Measurements from ENCODE around the gene GOLGB1.
"Not testable (repeated sequence)": the region's sequence is repeated elsewhere in the genome, so short reads cannot be mapped to it uniquely, and the experiment has no call there.

Gene GOLGB1, protein sequence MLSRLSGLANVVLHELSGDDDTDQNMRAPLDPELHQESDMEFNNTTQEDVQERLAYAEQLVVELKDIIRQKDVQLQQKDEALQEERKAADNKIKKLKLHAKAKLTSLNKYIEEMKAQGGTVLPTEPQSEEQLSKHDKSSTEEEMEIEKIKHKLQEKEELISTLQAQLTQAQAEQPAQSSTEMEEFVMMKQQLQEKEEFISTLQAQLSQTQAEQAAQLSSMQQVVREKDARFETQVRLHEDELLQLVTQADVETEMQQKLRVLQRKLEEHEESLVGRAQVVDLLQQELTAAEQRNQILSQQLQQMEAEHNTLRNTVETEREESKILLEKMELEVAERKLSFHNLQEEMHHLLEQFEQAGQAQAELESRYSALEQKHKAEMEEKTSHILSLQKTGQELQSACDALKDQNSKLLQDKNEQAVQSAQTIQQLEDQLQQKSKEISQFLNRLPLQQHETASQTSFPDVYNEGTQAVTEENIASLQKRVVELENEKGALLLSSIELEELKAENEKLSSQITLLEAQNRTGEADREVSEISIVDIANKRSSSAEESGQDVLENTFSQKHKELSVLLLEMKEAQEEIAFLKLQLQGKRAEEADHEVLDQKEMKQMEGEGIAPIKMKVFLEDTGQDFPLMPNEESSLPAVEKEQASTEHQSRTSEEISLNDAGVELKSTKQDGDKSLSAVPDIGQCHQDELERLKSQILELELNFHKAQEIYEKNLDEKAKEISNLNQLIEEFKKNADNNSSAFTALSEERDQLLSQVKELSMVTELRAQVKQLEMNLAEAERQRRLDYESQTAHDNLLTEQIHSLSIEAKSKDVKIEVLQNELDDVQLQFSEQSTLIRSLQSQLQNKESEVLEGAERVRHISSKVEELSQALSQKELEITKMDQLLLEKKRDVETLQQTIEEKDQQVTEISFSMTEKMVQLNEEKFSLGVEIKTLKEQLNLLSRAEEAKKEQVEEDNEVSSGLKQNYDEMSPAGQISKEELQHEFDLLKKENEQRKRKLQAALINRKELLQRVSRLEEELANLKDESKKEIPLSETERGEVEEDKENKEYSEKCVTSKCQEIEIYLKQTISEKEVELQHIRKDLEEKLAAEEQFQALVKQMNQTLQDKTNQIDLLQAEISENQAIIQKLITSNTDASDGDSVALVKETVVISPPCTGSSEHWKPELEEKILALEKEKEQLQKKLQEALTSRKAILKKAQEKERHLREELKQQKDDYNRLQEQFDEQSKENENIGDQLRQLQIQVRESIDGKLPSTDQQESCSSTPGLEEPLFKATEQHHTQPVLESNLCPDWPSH (N-terminal part only)
- total RNA-seq: 242 to 422 (median 331) reads per million in 4 donors

DNA sequence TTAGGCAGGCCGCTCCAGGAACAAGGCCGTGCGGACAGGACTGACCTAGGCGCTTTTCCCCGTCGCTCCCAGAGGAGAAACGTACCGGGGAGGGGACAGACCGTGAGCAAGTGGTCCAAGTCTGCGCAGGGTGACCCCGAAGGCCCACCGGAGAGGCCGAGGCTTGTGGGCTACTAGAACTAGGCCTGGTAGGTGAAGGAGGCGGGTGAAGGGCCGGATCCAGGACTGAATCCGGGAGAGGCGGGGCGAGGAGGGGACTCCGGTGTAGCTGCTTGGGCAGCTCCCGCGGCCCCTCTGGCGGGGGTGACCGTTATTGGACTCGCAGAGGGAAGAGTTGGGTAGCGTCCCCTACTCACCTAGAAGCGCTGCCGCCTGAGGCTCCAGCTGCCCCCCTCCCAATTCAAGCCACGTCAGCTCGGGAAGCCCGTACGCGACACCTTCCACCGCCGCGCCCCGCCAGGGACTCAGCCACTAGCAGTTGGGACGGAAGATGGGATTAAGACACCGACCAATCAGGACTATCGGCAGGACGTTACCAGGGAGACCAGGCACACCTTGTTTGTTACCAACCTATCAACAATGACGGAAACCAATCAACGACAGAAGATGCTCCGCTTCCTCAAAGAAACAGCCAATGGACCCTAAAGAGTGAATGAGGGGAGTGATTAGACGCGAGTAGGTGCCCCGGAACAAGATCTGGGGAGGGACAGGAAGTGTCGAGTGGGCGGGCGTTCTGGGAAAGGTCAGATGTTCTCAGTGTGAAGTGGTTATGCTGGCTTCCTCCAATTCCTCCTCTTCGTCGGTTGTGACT, at the start of gene GOLGB1:
TSS of gene GOLGB1 (minus strand) at position 466 of the 811 bp plus-strand sequence. CDS start 18,770 bp downstream, outside the sequence.
- DNase-seq: peak; percentile 83 to 99 (median 89)

DNA sequence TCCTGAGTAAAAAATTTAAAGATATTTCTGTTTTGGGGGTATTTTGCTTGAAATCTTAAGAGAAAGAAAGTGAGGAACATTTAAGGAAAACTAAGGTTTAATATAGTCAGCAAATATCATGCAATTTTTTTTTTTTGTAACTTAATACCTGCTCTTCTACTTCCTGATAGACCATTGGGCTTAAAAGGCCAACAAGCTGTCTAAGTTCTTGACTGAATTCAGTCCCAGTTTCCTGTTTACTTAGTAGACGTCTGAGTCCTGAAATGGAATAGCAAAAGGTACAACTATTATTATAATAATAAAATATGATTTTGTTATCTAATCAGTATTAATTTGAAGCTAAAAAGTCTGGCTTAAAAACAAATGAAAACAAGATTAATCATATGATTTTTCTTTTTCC, 47.4 kb upstream of the GOLGB1 start:
- no peak for DNase-seq

DNA sequence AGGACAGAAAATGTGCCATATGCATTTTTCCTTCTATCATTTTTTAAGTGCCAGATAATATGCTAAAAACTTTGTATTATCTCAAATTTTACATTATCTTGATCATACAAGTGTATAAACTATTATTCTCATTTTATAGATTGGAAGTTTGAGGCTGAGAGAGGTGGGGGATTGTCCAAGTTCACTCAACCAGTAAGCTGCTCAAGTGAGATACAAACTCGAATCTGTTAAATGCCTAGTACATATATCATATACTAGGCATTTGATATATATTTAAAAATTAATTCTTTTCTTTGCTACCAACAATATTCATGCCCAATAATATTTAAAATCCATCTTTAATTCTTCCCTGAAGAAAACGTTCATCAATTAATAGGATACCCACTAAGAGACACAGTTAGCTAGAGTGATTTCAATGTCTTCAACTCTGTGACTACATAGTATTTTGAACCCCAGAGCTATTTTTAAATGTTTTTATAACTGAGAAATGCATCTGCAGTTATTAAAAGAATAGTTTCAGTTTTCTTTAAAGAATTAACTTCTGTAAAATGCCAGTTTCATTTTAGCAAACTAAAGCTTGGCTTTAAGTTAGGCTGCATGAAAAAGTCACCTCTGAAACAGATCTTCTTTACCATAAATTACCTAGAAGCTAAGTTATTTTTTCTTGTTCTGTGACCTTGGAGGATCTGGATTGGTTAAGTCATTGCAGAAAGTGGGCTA, 44.9 kb upstream of the GOLGB1 start:
- DNase-seq: no peak

DNA sequence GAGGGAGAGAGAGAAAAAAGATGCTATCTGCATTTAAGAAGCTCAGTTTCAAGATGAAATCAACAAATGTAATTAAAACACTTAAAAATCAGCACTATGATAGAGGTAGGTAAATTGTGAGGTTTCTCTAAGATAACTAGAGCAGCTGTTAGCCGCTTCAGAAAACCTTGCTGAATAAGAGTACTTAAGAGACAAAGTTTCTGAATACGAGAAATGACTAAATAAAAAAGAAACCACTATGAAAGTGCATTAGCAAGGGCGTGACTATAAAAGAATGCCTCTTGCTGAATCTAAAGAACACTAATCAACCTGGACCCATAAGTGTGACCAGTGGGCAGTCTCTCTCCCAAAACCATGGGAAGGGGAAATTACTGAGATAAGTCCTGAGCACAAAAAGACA, 43.5 kb upstream of the GOLGB1 start:
- DNase-seq: no peak

DNA sequence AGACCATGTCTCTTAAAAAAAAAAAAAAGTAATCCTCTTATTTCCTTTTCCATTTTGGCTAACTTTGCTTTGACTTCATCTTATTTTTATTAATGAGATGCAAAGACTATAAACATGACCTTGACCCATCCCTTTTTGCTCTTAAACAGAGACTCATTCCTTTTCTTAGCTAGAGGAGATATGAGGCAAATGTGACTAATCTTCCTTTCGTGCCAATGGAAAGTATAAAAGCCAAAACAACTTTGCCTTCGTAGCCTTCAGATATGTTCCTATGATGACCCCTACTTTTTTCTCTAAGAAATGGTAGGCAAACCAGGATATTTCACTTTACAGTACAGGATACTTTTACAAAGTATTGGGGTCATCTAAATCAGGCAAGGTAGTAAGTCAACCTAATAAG, 36.9 kb upstream of the GOLGB1 start:
- DNase-seq: no peak

DNA sequence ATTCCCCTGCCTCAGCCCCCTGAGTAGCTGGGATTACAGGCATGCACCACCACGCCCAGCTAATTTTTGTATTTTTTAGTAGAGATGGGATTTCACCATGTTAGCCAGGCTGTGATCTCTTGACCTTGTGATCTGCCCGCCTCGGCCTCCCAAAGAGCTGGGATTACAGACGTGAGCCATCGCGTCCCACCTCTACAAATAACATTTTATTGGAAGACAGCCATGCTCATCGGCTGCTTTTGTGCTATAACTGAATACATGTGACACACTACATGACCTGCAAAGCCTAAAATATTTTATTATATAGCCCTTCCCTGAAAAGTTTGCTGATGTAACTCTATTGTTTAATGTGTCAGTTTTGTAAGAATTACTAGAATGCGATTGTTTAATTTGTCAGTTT, 33.2 kb upstream of the GOLGB1 start:
- DNase-seq: not testable (repeated sequence)

DNA sequence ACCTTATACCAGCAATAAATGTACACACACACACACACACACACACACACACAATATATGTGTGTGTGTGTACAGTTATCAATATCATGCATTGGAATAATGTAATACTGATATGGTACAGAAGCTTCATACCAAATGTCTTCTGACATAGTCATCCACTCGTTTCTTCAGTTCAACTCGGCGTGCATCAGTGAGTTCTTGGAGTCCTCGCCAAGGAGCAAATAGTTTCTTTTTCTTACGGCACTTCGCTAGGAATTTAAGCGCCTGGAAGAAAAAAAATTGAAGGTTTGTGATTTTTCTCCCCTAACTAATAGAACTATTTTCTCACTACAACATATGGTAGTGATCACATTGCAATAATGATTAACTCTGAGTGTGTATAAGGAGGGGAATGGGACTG, 32.1 kb upstream of the GOLGB1 start:
- no peak for DNase-seq

DNA sequence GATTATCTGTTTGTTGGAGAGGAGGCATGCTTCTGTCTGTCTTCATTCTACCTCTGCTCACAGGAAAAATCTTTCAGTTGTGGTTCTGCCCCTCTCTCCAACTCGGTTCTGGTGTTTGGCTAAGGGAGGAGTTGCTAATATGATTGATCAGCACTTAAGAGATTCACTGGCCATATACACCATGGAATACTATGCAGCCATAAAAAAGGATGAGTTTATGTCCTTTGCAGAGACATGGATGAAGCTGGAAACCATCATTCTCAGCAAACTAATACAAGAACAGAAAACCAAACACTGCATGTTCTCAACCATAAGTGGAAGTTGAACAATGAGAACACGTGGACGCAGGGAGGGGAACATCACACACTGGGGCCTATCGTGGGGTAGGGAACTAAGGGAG, 25.6 kb upstream of the GOLGB1 start:
- not testable (repeated sequence) for DNase-seq

DNA sequence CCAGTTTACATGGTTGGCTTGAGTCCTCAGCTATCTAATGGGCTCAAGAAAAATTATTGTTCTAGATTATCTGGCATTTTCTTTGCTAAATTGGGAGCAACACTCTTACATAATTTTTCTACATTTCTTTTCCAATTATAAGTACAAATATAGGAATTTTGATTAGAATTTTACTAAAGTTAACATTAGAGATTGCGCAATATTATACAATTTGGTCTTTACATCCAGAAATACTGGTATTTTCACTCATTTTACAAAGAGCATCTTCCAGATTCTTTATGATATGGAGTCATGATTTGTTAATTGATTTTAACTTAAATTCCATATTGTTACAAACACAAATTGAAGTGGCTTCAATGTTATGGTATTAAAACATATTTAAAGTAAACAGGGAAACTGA, 19.7 kb upstream of the GOLGB1 start:
- DNase-seq: no peak

DNA sequence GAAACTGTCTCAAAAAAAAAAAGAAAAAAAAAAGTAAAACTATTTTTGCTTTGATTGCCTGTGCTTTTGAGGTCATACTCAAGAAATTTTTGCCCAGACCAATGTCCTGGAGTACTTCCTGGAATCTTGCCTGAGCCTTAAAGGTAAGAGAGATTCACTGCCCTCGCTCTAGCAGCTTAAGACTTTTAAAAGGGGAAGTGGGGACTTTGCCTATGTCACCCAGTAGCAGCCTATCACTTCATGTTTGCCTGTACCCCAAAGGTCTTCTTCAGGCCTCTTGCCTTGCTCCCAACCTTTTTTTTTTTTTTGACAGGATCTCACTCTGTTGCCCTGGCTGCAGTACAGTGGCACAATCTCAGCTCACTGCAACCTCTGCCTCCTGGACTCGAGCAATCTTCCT, 18.9 kb upstream of the GOLGB1 start:
- DNase-seq: no peak

DNA sequence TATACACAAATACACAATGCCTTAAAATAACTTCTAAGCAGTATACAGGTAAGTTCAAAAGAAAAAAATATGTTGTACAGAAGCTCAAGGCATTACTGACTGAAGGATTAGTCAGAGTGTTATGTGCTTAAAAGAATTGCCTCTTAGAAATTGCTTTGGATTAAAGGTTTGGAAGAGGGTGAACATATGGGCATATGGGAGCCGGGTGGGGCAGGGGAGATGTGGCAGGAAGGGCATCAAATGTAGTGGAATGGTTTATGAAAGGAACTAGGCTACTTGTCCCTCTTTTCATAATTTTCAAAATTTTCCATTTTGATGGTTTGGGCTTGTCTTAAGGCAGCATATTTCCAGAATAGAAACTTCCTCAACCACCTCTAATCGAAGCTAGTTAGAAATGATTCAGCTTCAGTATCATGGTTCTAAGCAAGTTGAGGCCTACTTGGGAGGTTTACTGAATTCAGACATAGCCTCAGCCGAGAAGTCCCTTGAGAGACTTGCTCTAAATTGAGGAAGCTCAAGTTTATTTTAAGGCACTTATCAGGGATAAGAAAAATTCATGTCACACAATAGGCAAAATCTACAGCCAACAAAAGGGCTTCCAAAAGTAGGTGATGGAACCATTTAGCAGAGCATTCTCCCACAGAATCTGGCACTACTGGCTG, 10.1 kb upstream of the GOLGB1 start:
- no peak for DNase-seq

DNA sequence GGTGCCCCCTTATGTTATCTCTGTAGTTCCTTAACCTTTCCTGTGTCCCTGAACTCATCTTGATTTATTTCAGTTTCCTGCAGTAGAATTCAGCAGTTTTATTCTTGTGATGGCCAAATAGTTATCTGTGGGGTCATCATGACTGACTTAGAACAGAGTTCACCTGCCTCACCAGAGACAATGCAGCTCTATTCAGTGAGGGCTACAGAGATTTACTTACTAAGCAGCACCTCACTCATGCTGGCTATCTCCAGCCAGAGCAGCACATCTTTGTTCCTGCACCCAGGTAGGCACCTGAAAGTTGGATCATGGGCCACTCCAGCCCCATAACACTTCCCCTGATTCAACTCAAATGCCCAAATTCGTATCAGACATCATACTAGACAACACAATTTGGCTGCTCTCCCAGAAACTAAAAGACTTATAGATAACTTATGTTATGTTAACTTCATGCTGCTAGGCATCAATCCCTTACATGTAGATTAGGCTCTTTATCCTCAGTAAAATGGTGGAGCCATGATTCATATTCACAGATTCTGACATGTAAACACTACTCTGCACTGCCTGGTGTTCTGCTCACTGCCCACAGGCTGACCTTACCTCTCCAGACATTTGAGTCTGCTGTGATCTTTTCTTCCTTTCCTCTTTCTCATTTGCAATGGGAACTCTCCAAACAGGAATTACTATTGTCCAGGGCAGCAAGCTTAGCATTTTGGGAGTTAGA, 9.3 kb upstream of the GOLGB1 start:
- no peak for DNase-seq

DNA sequence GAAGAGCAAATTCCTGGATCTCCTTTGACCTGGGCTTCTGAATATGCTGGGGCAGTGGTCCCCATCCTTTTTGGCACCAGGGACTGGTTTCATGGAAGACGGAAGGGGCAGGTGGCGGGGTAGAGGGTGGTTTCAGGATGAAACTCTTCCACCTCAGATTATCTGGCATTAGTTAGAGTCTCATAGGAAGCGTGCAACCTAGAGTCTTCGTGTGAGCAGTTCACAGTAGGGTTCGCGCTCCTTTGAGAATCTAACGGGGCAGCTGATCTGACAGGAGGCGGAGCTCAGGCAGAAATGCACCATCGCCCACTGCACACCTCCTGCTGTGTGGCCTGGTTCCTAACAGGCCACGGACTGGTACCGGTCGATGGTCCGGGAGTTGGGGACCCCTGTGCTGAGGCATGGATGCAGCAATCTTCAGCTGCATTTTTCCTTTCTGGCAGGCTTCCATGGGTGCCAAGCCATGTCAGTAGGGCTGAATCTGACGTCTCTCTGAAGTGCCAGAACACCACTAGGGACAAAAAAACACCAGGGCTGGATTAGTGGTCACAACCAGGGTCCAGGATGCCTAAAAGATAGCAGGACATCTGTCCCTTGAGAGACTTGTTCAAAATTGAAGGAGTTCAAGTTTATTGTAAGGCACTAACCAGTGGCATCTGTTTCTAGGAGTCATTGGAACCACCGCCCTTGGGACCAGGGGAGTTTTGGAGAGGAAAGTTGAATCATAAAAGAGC, 8.4 kb upstream of the GOLGB1 start:
- DNase-seq: no peak

DNA sequence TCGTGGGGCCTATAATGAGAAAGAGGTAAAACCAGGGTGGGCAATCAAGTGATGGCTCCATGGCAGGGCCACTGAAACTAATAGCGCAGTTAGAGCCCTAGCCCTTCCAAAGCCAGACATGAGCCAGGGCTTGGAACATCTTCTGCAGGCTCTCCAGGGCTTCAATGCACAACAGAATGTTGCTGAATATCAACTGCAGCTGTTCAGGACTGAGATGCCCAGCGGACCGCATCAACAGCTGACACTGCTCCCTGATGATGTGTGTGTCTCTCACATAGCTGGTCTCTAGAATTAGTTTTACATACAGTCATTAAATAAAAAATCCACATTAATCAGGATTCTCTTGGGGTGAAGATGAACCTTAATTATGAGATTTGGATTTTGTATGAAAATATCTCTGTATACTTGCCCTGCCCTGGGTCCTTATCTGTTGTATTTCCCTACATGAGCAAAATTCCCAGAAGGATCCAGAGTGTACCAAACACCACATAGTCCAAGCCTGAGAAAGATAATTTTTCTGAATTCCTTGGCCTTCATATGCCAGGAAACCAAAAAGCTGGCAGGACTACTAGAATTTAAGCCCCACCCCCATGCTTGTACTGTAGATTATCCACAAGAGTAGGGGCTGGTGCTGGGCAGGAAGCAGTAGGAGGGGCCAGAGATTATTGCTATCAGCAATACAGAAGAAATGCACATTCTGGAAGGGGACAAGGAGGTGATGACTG, 7.7 kb upstream of the GOLGB1 start:
- DNase-seq: no peak

DNA sequence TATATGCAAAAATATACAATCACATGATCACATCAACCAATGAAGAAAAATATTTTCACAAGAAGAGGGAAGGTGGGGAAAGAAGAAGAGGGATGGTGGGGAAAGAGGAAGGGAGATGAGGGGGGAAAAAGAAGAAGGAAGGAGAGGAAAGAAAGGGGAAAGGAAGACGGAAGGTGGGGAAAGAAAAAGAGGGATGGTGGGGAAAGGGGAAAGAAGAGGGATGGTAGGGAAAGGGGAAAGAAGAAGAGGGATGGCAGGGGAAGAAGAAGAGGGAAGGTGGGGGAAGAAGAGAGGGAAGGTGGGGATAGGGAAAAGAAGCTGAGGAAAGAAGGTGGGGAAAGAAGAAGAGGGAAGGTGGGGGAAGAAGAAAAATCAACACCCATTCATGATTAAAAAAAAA, 3.2 kb upstream of the GOLGB1 start:
- no peak for DNase-seq

DNA sequence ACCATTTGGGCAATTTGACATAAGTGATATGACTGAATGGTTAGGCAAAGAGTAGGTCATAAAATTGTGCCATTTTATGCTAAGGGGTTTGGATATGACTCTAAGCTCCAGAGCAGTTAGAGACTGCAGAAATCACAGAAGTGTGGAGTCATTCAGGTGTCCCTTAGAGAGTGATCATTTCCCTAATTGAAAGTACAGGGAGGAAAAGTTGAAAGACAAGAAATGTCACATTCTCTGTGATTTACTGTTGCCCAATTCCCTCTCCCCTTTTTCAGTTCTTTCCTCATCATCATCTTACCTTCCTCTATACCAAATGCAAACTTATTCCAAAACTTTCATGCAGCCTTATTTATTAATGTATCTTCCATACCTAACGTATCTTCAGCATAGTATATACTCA, 2.7 kb upstream of the GOLGB1 start:
- DNase-seq: no peak

DNA sequence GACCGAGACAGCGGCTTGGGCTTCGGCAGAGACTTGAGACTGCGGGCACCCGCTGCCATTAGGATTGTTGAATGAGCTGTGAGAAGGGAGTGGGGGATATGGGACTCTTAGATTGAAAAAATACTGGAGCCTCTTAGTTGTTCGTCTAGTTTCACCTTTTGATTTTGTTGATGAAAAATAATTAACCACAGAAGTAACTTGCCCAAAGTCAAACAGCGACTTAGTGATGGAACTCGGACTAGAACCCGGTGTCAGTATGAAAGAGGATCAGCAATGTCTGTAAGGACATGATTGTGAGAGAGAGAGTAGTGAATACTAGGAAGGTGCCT, 510 bp upstream of the GOLGB1 start:
- no peak for DNase-seq

DNA sequence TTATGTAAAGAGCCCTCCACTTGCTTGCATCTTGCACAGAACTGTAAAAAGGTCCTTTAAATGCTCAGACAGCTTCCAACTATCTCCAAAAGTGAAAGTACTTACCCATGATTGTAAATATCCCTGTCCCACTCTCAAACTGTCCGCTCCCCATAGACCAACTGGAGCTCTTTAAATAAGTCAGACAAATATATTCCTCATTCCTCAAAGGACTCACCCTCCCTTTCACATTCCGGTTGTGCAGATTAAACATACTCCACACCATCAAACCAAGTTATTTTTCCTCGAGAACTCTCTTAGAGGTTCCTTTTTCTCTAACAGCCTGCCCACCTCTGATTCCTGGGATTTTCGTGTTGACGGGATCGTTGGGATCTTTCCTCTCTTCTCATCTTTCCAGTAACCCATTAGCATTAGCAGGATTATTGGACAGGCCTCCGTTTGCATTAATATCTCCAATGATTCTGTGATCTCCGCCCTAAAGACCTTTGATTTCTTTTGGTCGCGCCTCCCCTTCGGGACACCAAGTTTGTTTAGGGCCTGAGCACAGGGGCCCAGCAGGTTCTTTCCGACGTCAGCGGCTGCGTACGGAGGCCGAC, 763 bp downstream of the GOLGB1 start:
- DNase-seq: peak in 1 of 5 donors; percentile 10
